Jurkat, Clone E6-1 (cell line): Measurements from ENCODE around the gene SAT1.
A peak's percentile ranks its signal among the peaks of the same experiment; 100 is the strongest.

ENCODE experiments used
- DNase-seq: peaks from one replicate; pipeline ENCODE4 v3.0.0-alpha.2; 2011; ENCODE audit warnings: low read depth, low spot score
- H3K4me3 ChIP-seq: 2 replicates; pipeline ENCODE4 v1.5.1; 2011; ENCODE audit warnings: mild to moderate bottlenecking, low read length, control low read depth, moderate library complexity

Gene SAT1

DNA sequence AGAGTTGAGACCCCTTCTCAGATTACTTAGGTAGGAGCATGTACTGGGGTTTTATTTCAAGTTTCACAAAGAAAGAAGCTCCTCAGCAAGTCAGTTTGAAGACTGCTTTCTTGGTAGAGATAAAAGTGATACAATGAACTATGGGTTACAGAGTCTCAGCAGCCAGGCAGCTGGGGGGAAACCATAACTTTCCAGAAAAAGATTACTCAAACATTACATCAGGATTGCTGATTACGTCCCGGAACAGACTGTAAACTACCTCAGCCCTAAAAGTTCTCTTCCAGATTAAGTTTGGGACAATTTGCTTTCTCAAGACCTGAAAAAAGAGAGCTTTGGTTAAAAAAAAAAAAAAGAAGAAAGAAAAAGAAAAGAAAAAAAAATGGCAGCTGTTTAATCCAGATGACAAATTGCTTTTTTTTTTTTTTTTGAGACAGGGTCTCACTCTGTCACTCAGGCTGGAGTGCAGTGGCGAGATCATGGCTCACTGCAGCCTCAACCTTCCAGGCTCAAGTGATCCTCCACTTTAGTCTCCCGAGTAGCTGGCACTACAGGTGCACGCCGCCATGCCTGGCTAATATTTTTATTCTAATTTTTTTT lies 16.6 kb downstream of the SAT1 start:
- no peak overlapping the region for H3K4me3 ChIP-seq
- no peak for DNase-seq

DNA sequence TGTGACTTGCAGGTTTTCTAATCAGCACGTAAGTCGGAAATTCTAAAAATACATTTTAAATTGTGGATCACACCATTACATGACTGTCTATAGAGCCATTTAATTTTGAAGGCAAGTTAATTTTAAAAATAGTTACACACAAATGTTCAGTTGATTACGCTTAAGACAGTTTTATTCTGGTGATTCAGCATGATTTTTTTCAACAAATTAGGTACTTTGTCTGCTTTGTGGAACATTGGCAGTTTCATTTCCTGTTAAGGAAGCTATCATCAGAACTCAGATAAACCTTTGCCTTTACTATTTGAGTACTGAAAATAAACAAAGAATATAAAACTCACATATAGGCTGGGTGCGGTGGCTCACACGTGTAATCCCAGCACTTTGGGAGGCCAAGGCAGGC lies 19.5 kb downstream of the SAT1 start:
- DNase-seq: no peak
- H3K4me3 ChIP-seq: no peak overlapping the region

DNA sequence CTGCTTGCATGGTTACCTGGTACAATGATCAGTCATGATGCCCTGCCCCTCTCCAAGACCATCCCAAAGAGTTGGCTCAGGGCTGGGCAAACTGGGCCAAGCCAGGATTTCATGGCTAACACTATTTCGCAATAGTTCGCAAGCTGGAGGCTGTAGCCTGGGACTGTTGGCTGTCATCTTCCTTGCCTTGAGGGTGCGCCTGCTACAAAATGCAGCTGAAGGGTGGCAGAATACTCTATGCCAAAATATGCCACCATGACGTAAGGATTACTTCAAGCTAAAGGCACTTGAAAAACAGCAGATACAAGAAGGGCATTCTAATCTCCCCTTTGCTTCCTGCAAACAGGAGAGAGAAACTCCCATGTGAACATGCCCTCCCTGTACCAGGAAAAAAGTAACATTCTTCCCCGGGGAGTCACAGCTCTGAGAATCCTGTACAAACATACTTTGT lies 21.0 kb downstream of the SAT1 start:
- H3K4me3 ChIP-seq: no peak overlapping the region
- no peak for DNase-seq

- no peak for DNase-seq
- no peak overlapping the region for H3K4me3 ChIP-seq
These were observed 21.6 kb downstream of the SAT1 start for GRCh38 chrX:23804578-23804977.

DNA sequence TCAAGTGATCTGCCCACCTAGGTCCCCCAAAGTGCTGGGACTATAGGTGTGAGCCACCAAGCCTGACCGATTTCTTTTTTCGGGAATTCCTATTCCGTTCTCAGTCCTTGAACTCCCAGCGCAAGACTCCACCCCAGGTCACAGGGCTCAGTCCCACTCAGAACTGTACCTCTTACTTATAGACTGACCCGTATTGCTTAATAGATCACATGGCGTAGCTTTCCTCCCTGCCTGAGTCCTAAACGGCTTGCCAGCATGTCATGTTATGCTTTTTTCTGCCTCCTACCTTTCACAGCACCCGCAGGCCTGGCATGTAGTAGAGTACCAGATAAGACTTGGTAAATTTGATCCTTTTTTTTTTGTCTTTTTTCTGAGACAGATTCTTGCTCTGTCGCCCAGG lies 22.4 kb downstream of the SAT1 start:
- no peak for DNase-seq
- no peak overlapping the region for H3K4me3 ChIP-seq

GRCh38 chrX:23810279-23810678 lies 27.3 kb downstream of the SAT1 start:
- DNase-seq: no peak
- no peak overlapping the region for H3K4me3 ChIP-seq

DNA sequence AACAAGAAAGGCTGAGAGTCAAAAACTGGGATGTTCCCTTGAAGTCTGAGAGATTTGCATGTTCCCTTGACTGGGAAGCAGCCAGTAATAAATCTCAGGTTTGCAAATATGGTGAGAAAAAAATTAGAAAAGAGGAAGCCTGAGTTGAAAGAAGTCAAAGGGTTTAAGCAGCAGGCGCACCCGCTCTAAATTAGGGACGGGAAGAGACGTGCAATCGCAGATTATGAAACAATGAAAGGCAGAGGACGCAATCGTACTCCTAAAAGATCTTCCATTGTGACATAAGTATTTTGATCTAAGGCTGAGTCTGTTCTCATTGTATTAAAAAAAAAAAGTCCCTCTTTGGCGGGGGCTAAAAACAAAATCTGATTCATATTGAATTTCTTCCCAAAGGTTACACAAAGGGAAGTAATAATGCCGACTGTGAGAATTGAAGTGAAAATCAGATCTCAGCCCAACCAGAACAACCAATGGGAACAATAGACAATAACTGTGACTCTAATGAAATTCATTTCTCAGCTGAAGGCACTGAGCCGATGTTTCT lies 28.2 kb downstream of the SAT1 start:
- DNase-seq: no peak
- no peak overlapping the region for H3K4me3 ChIP-seq

DNA sequence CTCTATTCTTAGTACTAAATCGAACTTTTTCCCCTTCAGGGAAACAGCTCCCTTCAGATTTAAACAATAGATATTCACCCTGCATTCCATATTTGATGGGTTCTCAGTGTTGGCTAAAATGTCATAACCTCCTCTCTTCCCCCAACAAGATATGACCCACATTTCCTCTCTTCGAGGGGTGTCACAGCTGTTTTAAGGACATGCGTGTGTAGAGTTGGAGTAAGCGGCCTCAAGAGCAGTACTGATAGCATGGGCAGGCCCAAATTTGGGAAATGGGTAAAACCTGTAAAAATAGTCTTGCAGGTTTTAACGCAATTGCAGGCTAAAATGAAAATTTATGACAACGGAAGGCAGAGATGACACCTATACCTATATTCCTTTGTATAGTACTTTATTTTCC lies 28.7 kb downstream of the SAT1 start:
- DNase-seq: no peak
- no peak overlapping the region for H3K4me3 ChIP-seq

GRCh38 chrX:23813808-23814207 lies 30.8 kb downstream of the SAT1 start:
- H3K4me3 ChIP-seq: no peak overlapping the region
- no peak for DNase-seq

GRCh38 chrX:23815376-23815775 lies 32.4 kb downstream of the SAT1 start:
- no peak overlapping the region for H3K4me3 ChIP-seq
- DNase-seq: no peak

- H3K4me3 ChIP-seq: no peak overlapping the region
- DNase-seq: no peak
These were observed 33.2 kb downstream of the SAT1 start for GRCh38 chrX:23816179-23816578.

DNA sequence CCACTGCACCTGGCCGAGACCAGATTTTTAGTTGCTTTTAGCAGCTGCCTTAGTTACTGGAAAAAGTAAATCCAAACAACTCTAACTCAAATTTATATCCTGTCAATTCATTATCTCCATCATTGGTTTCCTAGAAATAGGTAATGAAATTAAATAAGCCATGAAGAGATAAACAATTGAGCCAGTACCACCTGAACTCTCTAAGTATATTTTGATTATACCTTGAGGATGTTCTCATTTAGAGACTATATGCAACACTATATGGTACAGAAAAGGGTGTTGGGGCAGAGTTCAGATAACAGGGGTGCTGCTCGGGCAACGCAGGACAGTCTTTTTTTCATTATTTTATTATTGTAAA lies 35.0 kb downstream of the SAT1 start:
- DNase-seq: no peak
- H3K4me3 ChIP-seq: no peak overlapping the region

DNA sequence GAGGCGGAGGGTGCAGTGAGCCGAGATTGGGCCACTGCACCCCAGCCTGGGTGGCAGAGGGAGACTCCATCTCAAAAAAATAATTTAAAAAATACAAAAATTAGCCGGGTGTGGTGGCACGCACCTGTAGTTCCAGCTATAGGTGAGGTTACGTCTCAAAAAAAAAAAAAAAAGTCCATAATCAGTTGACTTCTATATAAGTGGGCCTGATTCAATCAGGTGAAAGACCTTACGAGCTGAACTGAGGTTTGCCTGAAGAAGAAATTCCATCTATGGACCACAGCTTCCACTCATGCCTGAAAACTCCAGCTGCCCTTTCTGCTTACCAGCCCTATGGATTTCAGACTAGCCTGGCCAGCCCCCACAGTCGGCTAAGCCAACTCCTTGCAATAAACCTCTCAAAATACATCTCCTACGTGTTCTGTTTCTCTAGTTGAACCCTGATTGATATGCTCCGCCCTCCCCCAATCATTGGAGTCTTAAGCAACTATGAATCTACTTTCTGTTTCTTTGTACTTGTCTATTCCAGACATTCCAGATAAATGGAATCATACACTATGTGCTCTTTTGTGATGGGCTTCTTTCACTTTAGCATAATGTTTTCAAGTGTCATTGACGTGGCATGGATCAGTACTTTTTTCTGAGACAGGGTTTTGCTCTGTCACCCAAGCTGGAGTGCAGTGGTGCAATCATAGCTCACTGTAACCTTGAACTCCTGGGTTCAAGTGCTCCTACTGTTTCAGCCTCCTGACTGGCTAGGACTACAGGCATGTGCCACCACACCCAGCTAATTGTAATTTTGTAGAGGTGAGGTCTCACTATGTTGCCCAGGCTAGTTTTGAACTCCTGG lies 36.6 kb downstream of the SAT1 start:
- no peak for DNase-seq
- no peak overlapping the region for H3K4me3 ChIP-seq

- DNase-seq: peak; percentile 45
These were observed 37.3 kb downstream of the SAT1 start for GRCh38 chrX:23820235-23820782.

DNA sequence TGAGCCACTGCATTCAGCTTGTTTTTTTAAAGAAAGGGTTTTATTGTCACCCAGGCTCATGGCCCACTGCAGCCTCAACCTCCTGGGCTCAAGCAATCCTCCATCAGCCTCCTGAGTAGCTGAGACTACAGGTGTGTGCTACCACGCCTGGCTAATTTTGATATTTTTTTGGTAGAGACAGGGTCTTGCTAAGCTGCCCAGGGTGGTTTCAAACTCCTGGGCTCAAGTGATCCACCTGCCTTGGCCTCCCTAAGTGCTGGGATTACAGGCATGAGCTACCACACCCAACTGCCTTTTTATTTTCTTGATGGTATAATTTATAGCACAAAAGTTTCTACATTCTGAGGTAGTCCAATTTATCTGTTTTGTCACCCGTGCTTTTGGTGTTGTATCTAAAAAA lies 38.9 kb downstream of the SAT1 start:
- no peak for DNase-seq
- H3K4me3 ChIP-seq: no peak overlapping the region

More at GRCh38 chrX:23820235-23820782, 37.3 kb downstream of the SAT1 start:
- H3K4me3 ChIP-seq: no peak overlapping the region

- H3K4me3 ChIP-seq: no peak overlapping the region
- no peak for DNase-seq
These were observed 39.4 kb downstream of the SAT1 start for GRCh38 chrX:23822397-23822796.

- no peak for DNase-seq
- H3K4me3 ChIP-seq: no peak overlapping the region
These were observed 39.9 kb downstream of the SAT1 start for GRCh38 chrX:23822841-23823240.

DNA sequence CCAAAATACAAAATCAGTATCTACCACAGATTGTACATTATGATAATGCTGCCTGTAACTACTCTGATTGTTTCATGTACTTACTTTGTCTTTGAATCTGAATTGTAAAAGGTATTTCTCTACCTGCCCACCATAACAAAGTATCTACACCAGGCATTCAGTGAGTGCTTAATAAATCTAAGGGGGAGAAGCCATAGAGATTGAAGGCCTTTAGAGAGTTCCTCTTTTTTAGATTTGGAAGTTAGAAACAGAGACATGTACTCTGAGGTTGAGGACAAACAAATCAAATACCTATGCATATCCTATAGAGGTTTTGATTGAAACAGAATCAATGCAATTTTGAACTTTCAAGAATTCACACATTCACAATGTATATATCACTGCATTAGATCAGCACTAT lies 42.7 kb downstream of the SAT1 start:
- no peak for DNase-seq

DNA sequence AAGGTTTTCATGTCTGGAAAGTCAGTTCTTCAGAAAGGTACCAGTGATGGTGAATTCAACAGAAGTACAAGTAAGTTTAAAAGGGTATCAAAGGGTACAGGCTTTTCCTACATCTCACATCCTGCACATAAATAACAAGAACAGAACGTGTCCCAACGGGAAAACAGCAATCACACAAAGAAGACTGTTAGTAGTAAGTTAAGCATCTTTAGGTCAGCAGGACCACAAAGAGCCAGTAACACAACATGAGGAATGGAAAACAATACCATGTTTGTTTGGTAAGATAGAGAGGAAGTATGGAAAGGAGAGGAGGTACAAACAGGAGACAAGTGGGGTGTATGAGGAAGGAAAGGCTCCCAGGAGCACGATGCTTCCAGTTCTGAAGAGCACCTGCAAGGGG lies 43.2 kb downstream of the SAT1 start:
- no peak for DNase-seq
- H3K4me3 ChIP-seq: no peak overlapping the region

More for the DNA sequence above, 42.7 kb downstream of the SAT1 start:
- no peak overlapping the region for H3K4me3 ChIP-seq

- no peak for DNase-seq
- H3K4me3 ChIP-seq: no peak overlapping the region
These were observed 43.7 kb downstream of the SAT1 start for GRCh38 chrX:23826653-23827052.
